ENCODE results near the gene TANK.

GRCh38 chr2:161170377-161170776 lies 10.1 kb downstream of the TANK start:
- TF ChIP-seq CTCF (conservative IDR thresholded peaks at IDR 0.05; ENCODE audit: low read length) (no peak), EZH2phosphoT487 (IDR thresholded peaks at IDR 0.05; ENCODE audit: borderline replicate concordance, low read depth, low read length) (no peak)

Measured in OCI-LY7 (cell line).